Hepatocyte (in vitro differentiated cells): ENCODE results near the gene P2RY2. TPM values are rescaled to one million over a fixed set of nuclear protein-coding genes. Genes with fewer than 3 reads are reported as not detected.

Experiments
- DNase-seq: peaks from one replicate; pipeline ENCODE4 v3.0.0-alpha.2; 2016; ENCODE audit warnings: low spot score
- H2AFZ ChIP-seq: fragments of 200-600 bp; sonication (generic); 2 replicates; pipeline ENCODE4 v1.6.0; 2016; ENCODE audit warnings: antibody characterized with exemption, mild to moderate bottlenecking
- H3K27ac ChIP-seq: fragments of 200-600 bp; sonication (generic); 2 replicates; pipeline ENCODE4 v1.5.1; 2016; ENCODE audit warnings: mild to moderate bottlenecking
- H3K27me3 ChIP-seq: fragments of 200-600 bp; sonication (generic); 2 replicates; pipeline ENCODE4 v1.6.1; 2016
- H3K36me3 ChIP-seq: fragments of 200-600 bp; sonication (generic); replicated peaks from 2 replicates; pipeline ENCODE4 v1.5.1; 2016; ENCODE audit warnings: low read depth; ENCODE audit not compliant: insufficient read depth
- H3K4me1 ChIP-seq: fragments of 200-600 bp; sonication (generic); 2 replicates; pipeline ENCODE4 v1.5.1; 2016; ENCODE audit warnings: mild to moderate bottlenecking, moderate library complexity; ENCODE audit not compliant: insufficient read depth
- H3K4me2 ChIP-seq: fragments of 200-600 bp; sonication (generic); 2 replicates; pipeline ENCODE4 v1.6.0; 2016
- H3K4me3 ChIP-seq: fragments of 200-600 bp; sonication (generic); 2 replicates; pipeline ENCODE4 v1.5.1; 2016; ENCODE audit warnings: mild to moderate bottlenecking
- H3K79me2 ChIP-seq: fragments of 200-600 bp; sonication (generic); 2 replicates; pipeline ENCODE4 v1.6.0; 2017; ENCODE audit warnings: mild to moderate bottlenecking
- H3K9me2 ChIP-seq: fragments of 200-600 bp; sonication (generic); replicated peaks from 2 replicates; pipeline ENCODE4 v1.6.0; 2017; ENCODE audit warnings: mild to moderate bottlenecking; ENCODE audit not compliant: insufficient read depth
- H3K9me3 ChIP-seq: fragments of 200-600 bp; sonication (generic); 2 replicates; pipeline ENCODE4 v1.5.1; 2016; ENCODE audit warnings: low read depth, mild to moderate bottlenecking
- H4K20me1 ChIP-seq: fragments of 200-600 bp; sonication (generic); 2 replicates; pipeline ENCODE4 v1.6.0; 2016; ENCODE audit warnings: mild to moderate bottlenecking; ENCODE audit not compliant: insufficient read depth, poor library complexity, severe bottlenecking
- CTCF ChIP-seq: fragments of 200-600 bp; sonication (generic); IDR thresholded peaks from 2 replicates; pipeline ENCODE4 v1.5.1; 2016; ENCODE audit warnings: antibody characterized with exemption, mild to moderate bottlenecking; ENCODE audit not compliant: poor library complexity
- EZH2 ChIP-seq: fragments of 200-600 bp; sonication (generic); IDR thresholded peaks from 2 replicates; pipeline ENCODE4 v1.6.1; 2016; ENCODE audit warnings: antibody characterized with exemption, mild to moderate bottlenecking, borderline replicate concordance
- EZH2phosphoT487 ChIP-seq: fragments of 200-600 bp; sonication (generic); IDR thresholded peaks from one replicate; pipeline ENCODE4 v1.6.1; 2018; ENCODE audit warnings: antibody characterized with exemption, mild to moderate bottlenecking, low read depth, moderate library complexity; ENCODE audit not compliant: unreplicated experiment, severe bottlenecking
- WGBS: methylation state at CpG from one replicate; pipeline ENCODE4 v1.1.6; 2016; ENCODE audit warnings: low lambda C conversion rate; ENCODE audit errors: missing lambda C conversion rate; 5-methylcytosine and 5-hydroxymethylcytosine counted together
- polyA plus RNA-seq: library from polyadenylated mRNA; unstranded; fragments of >200 nt; fragmentation: Nextera tagmentation; extraction: Ambion mirVana; gene quantifications from 2 replicates; pipeline ENCODE4 v1.2.1, GENCODE V29; 2016
- total RNA-seq: library from RNA; depleted of rRNA; stranded (reverse); fragments of >200 nt; gene quantifications from 2 replicates; pipeline ENCODE4 v1.2.3, GENCODE V29; 2014

The P2RY2 gene
- total and polyA plus RNA-seq, 2 experiments from 2014 or later = 2.5 to 6.3 TPM

- peak overlapping the region; percentile 28 for H3K4me2 ChIP-seq
- H2AFZ ChIP-seq = no peak overlapping the region
- WGBS = 76% methylated on average over 3 of the region's 3 CpGs
- H3K36me3 ChIP-seq = no peaks in the 10 kb centered on the region
- no peak overlapping the region for H3K4me3 ChIP-seq
- no peaks in the 10 kb centered on the region for H3K27me3 ChIP-seq
- H4K20me1 ChIP-seq = no peaks in the 10 kb centered on the region
- no peaks in the 10 kb centered on the region for H3K79me2 ChIP-seq
- DNase-seq = no peak
- peaks cover 11% of the 10 kb centered on the region for H3K4me1 ChIP-seq
- H3K9me2 ChIP-seq = no peaks in the 10 kb centered on the region
- no peaks in the 10 kb centered on the region for H3K9me3 ChIP-seq
- H3K27ac ChIP-seq = peak overlapping the region; percentile 72
- TF ChIP-seq EZH2phosphoT487 = no peak
- TF ChIP-seq EZH2 = no peak
- TF ChIP-seq CTCF = no peak
Observed at GRCh38 chr11:73194034-73194507, 24.0 kb upstream of the P2RY2 start.

- H4K20me1 ChIP-seq = no peaks in the 10 kb centered on the region
- no peak overlapping the region for H2AFZ ChIP-seq
- H3K9me2 ChIP-seq = no peaks in the 10 kb centered on the region
- peak; percentile 84 for DNase-seq
- no peaks in the 10 kb centered on the region for H3K27me3 ChIP-seq
- H3K9me3 ChIP-seq = no peaks in the 10 kb centered on the region
- peak overlapping the region; percentile 96 for H3K27ac ChIP-seq
- H3K4me3 ChIP-seq = no peak overlapping the region
- peaks cover 11% of the 10 kb centered on the region for H3K4me1 ChIP-seq
- peak overlapping the region; percentile 42 for H3K4me2 ChIP-seq
- no peaks in the 10 kb centered on the region for H3K36me3 ChIP-seq
- no peaks in the 10 kb centered on the region for H3K79me2 ChIP-seq
- TF ChIP-seq CTCF (no peak), EZH2 (no peak), EZH2phosphoT487 (no peak)
- WGBS = 55% methylated on average over 8 of the region's 8 CpGs
Observed at GRCh38 chr11:73194593-73194992, 23.5 kb upstream of the P2RY2 start.

GRCh38 chr11:73195191-73196007 is 22.7 kb upstream of the P2RY2 start:
- 63% methylated on average over 3 of the region's 3 CpGs for whole genome bisulfite sequencing
- H3K4me2 ChIP-seq = peak overlapping the region; percentile 42
- H3K36me3 ChIP-seq = no peaks in the 10 kb centered on the region
- H3K9me2 ChIP-seq = no peaks in the 10 kb centered on the region
- peak; percentile 74 for DNase-seq
- TF ChIP-seq EZH2phosphoT487 = no peak
- peaks cover 15% of the 10 kb centered on the region for H3K4me1 ChIP-seq
- H3K9me3 ChIP-seq = no peaks in the 10 kb centered on the region
- H4K20me1 ChIP-seq = no peaks in the 10 kb centered on the region
- no peak overlapping the region for H2AFZ ChIP-seq
- H3K27me3 ChIP-seq = no peaks in the 10 kb centered on the region
- no peak overlapping the region for H3K4me3 ChIP-seq
- H3K79me2 ChIP-seq = no peaks in the 10 kb centered on the region
- peak overlapping the region; percentile 96 for H3K27ac ChIP-seq

GRCh38 chr11:73196576-73196975 is 21.5 kb upstream of the P2RY2 start:
- Histone ChIP-seq H3K27me3 (no peaks in the 10 kb centered on the region), H3K36me3 (no peaks in the 10 kb centered on the region), H3K79me2 (no peaks in the 10 kb centered on the region), H3K4me2 (no peak overlapping the region), H3K9me3 (no peaks in the 10 kb centered on the region), H3K4me1 (peaks cover 25% of the 10 kb centered on the region), H3K9me2 (no peaks in the 10 kb centered on the region), H3K4me3 (no peak overlapping the region), H3K27ac (peak overlapping the region; percentile 96), H2AFZ (no peak overlapping the region), H4K20me1 (no peaks in the 10 kb centered on the region)
- TF ChIP-seq CTCF (no peak), EZH2phosphoT487 (no peak), EZH2 (no peak)
- WGBS = 91% methylated on average over 6 of the region's 6 CpGs
- no peak for DNase-seq
